Stimulated activated CD8-positive, alpha-beta memory T cell treated with anti-CD3 and anti-CD28 coated beads, Interleukin-4, amount 100 ng/mL, for 1 hour (primary cell): ENCODE measurements around the gene FUBP1.
"Not testable (repeated sequence)": the region's sequence is repeated elsewhere in the genome, so short reads cannot be mapped to it uniquely, and the experiment has no call there.

ENCODE experiments used
- DNase-seq, 2 donors: peaks; one replicate each; pipeline ENCODE4 v3.0.0-alpha.2; 2020; ENCODE audit warnings: low read depth in 2 of 2, low spot score in 1 of 2

FUBP1 gene

GRCh38 chr1:77978969-77979876, at the start of gene FUBP1:
Gene FUBP1 (minus strand): TSS chr1:77979072. CDS start chr1:77979004, 68 bp downstream.
- peak; percentile 85 to 93 for DNase-seq

- not testable (repeated sequence) for DNase-seq
Measured at GRCh38 chr1:78021134-78021533, 42.3 kb upstream of the FUBP1 start.

GRCh38 chr1:78019024-78019423, 40.2 kb upstream of the FUBP1 start:
- DNase-seq: no peak

- DNase-seq: no peak
Measured at GRCh38 chr1:78015148-78015547, 36.3 kb upstream of the FUBP1 start.

- no peak for DNase-seq
Measured at GRCh38 chr1:78011050-78011449, 32.2 kb upstream of the FUBP1 start.

GRCh38 chr1:78009836-78010235, 31.0 kb upstream of the FUBP1 start:
- no peak for DNase-seq

GRCh38 chr1:78009276-78009675, 30.4 kb upstream of the FUBP1 start:
- no peak for DNase-seq

- DNase-seq: no peak
Measured at GRCh38 chr1:78007677-78008341, 28.9 kb upstream of the FUBP1 start.

- DNase-seq: no peak
Measured at GRCh38 chr1:78006521-78006920, 27.6 kb upstream of the FUBP1 start.

- DNase-seq: no peak
Measured at GRCh38 chr1:78005755-78006154, 26.9 kb upstream of the FUBP1 start.

GRCh38 chr1:78005448-78005722, 26.5 kb upstream of the FUBP1 start:
- DNase-seq: no peak

GRCh38 chr1:78004719-78005447, 26.0 kb upstream of the FUBP1 start, which contains the start of gene DNAJB4:
Gene DNAJB4 (plus strand): TSS chr1:78004939. CDS start chr1:78005111, 172 bp downstream.
- DNase-seq: peak in 1 of 2 donors; percentile 21

- no peak for DNase-seq
Measured at GRCh38 chr1:78003882-78004718, 25.2 kb upstream of the FUBP1 start.

GRCh38 chr1:78003070-78003746, 24.3 kb upstream of the FUBP1 start:
- no peak for DNase-seq

GRCh38 chr1:78000536-78000935, 21.7 kb upstream of the FUBP1 start:
- not testable (repeated sequence) for DNase-seq

GRCh38 chr1:77996734-77997133, 17.9 kb upstream of the FUBP1 start:
- DNase-seq: no peak

GRCh38 chr1:77994117-77994705, 15.3 kb upstream of the FUBP1 start:
- DNase-seq: no peak

GRCh38 chr1:77991638-77992037, 12.8 kb upstream of the FUBP1 start:
- DNase-seq: no peak

GRCh38 chr1:77990629-77991204, 11.8 kb upstream of the FUBP1 start:
- no peak for DNase-seq

- no peak for DNase-seq
Measured at GRCh38 chr1:77989744-77990143, 10.9 kb upstream of the FUBP1 start.
